ENCODE results near the gene STK17A.
"Not testable (repeated sequence)": the region's sequence is repeated elsewhere in the genome, so short reads cannot be mapped to it uniquely, and the experiment has no call there.

Gene STK17A

GRCh38 chr7:43596426-43596825 lies 13.5 kb downstream of the STK17A start:
- not testable (repeated sequence) for DNase-seq (ENCODE audit: low spot score)

GRCh38 chr7:43600056-43600455 lies 17.1 kb downstream of the STK17A start:
- no peak for DNase-seq (ENCODE audit: low spot score)

- no peak for DNase-seq (ENCODE audit: low spot score)
Measured at GRCh38 chr7:43602256-43602655, 19.3 kb downstream of the STK17A start.

GRCh38 chr7:43604251-43604650 lies 21.3 kb downstream of the STK17A start:
- no peak for DNase-seq (ENCODE audit: low spot score)

GRCh38 chr7:43609097-43609496 lies 26.2 kb downstream of the STK17A start:
- DNase-seq (ENCODE audit: low spot score) = no peak

GRCh38 chr7:43612128-43612527 lies 29.2 kb downstream of the STK17A start:
- no peak for DNase-seq (ENCODE audit: low spot score)

GRCh38 chr7:43612599-43613589 lies 30.0 kb downstream of the STK17A start:
- no peak for DNase-seq (ENCODE audit: low spot score)

GRCh38 chr7:43615558-43616145 lies 32.7 kb downstream of the STK17A start:
- DNase-seq (ENCODE audit: low spot score) = no peak

GRCh38 chr7:43616977-43617376 lies 34.1 kb downstream of the STK17A start:
- no peak for DNase-seq (ENCODE audit: low spot score)

GRCh38 chr7:43618073-43618472 lies 35.2 kb downstream of the STK17A start:
- no peak for DNase-seq (ENCODE audit: low spot score)

GRCh38 chr7:43619213-43620012 lies 36.5 kb downstream of the STK17A start:
- no peak for DNase-seq (ENCODE audit: low spot score)

GRCh38 chr7:43621729-43622448 lies 39.0 kb downstream of the STK17A start:
- no peak for DNase-seq (ENCODE audit: low spot score)

- DNase-seq (ENCODE audit: low spot score) = no peak
Measured at GRCh38 chr7:43624156-43624555, 41.2 kb downstream of the STK17A start.

GRCh38 chr7:43625453-43625852 lies 42.5 kb downstream of the STK17A start:
- DNase-seq (ENCODE audit: low spot score) = no peak

- DNase-seq (ENCODE audit: low spot score) = no peak
Measured at GRCh38 chr7:43625980-43626379, 43.1 kb downstream of the STK17A start.

GRCh38 chr7:43626695-43627094 lies 43.8 kb downstream of the STK17A start:
- no peak for DNase-seq (ENCODE audit: low spot score)

GRCh38 chr7:43627798-43628197 lies 44.9 kb downstream of the STK17A start:
- not testable (repeated sequence) for DNase-seq (ENCODE audit: low spot score)

- no peak for DNase-seq (ENCODE audit: low spot score)
Measured at GRCh38 chr7:43628431-43628830, 45.5 kb downstream of the STK17A start.

GRCh38 chr7:43629857-43630256 lies 46.9 kb downstream of the STK17A start:
- no peak for DNase-seq (ENCODE audit: low spot score)

- no peak for DNase-seq (ENCODE audit: low spot score)
Measured at GRCh38 chr7:43630482-43630881, 47.6 kb downstream of the STK17A start.

- no peak for DNase-seq (ENCODE audit: low spot score)
Measured at GRCh38 chr7:43631559-43631958, 48.7 kb downstream of the STK17A start.

- DNase-seq (ENCODE audit: low spot score) = no peak
Measured at GRCh38 chr7:43632746-43633145, 49.8 kb downstream of the STK17A start.
